Esophagus squamous epithelium (tissue), 5 donors: ENCODE results near the gene IP6K3. TPM values are rescaled to one million over a fixed set of nuclear protein-coding genes. Genes with fewer than 3 reads are reported as not detected.

Source experiments
- DNase-seq: peaks from one replicate; lab custom pipeline; 2025; lab: John Stamatoyannopoulos, UW
- H3K27ac ChIP-seq, 4 donors: fragments of 200-600 bp; sonication (generic); one replicate each; pipeline ENCODE4 v1.5.1; 2016 to 2019; ENCODE audit warnings: mild to moderate bottlenecking in 1 of 4
- H3K27me3 ChIP-seq, 4 donors: fragments of 200-600 bp; sonication (generic); 1 replicate in 3 of 4; 2 replicates in 1 of 4; pipeline versions ENCODE4 v1.5.1 to v1.6.0; 2017 to 2021; ENCODE audit warnings: antibody characterized with exemption in 1 of 4
- H3K36me3 ChIP-seq, 3 donors: fragments of 200-600 bp; sonication (generic); one replicate each; pipeline ENCODE4 v1.5.1; 2016 to 2019
- H3K4me1 ChIP-seq, 3 donors: fragments of 200-600 bp; sonication (generic); one replicate each; pipeline ENCODE4 v1.5.1; 2017 to 2019
- H3K4me3 ChIP-seq, 4 donors: fragments of 200-600 bp; sonication (generic); 1 replicate in 3 of 4; 2 replicates in 1 of 4; pipeline ENCODE4 v1.5.1; 2016 to 2019; ENCODE audit warnings: mild to moderate bottlenecking in 2 of 4, moderate library complexity in 1 of 4
- H3K9me3 ChIP-seq, 3 donors: fragments of 200-600 bp; sonication (generic); one replicate each; pipeline ENCODE4 v1.5.1; 2016 to 2019
- CTCF ChIP-seq, 6 experiments: fragments of 450-650 bp in 4 of 6; fragments of 200-600 bp in 2 of 6; sonication (generic) in 2 of 6; IDR thresholded peaks; one replicate each; pipeline ENCODE4 v1.5.1; 2016 to 2019; ENCODE audit warnings: antibody characterized with exemption in 6 of 6, mild to moderate bottlenecking in 4 of 6, moderate library complexity in 4 of 6
- POLR2A ChIP-seq, 4 donors: fragments of 450-650 bp; IDR thresholded peaks; one replicate each; pipeline ENCODE4 v1.6.1; 2017; ENCODE audit warnings: antibody characterized with exemption in 4 of 4, mild to moderate bottlenecking in 4 of 4, moderate library complexity in 3 of 4
- WGBS, 2 donors: methylation state at CpG; one replicate each; pipeline ENCODE4 v1.1.5; 2018; 5-methylcytosine and 5-hydroxymethylcytosine counted together
- intact Hi-C: fragments of 100-400 bp; cut with DNase I; formaldehyde crosslinking; loops from one replicate; pipeline ENCODE4 v1.15.0; 2022
- total RNA-seq, 4 donors: library from RNA; depleted of rRNA; stranded (reverse); fragments of >200 nt; gene quantifications; one replicate each; pipeline ENCODE4 v1.1.0, GENCODE V29; 2016
- donor health status: DM: yes; HTN: yes; CAD: no.

The IP6K3 gene
- total RNA-seq, 4 donors from 2014 or later, result 0.75 to 5.5 (median 1.7) TPM; not detected in 1

GRCh38 chr6:33732817-33733708 is 13.6 kb downstream of the IP6K3 start:
- no peak for DNase-seq
- H3K36me3 ChIP-seq, result peaks cover 0 to 4% (median 0%) of the 10 kb centered on the region in 3 donors
- no peak overlapping the region for H3K4me3 ChIP-seq
- no peaks in the 10 kb centered on the region for H3K27me3 ChIP-seq
- no peak for TF ChIP-seq POLR2A (IDR thresholded peaks at IDR 0.05)
- TF ChIP-seq CTCF (IDR thresholded peaks at IDR 0.05), result no peak
- intact Hi-C loops, result no loop called here
- WGBS, 2 donors, result 74 to 94% methylated on average over 4 to 11 of the region's 13 CpGs
- no peaks in the 10 kb centered on the region for H3K9me3 ChIP-seq
- peak overlapping the region; percentile 24 to 73 (median 50) for H3K27ac ChIP-seq
- peaks cover 0 to 17% (median 0%) of the 10 kb centered on the region in 3 donors for H3K4me1 ChIP-seq

GRCh38 chr6:33732385-33732784 is 14.3 kb downstream of the IP6K3 start:
- 79 to 100% methylated on average over 2 to 5 of the region's 6 CpGs for WGBS, 2 donors
- peak overlapping the region; percentile 24 to 73 (median 50) for H3K27ac ChIP-seq
- DNase-seq, result no peak
- H3K4me3 ChIP-seq, result no peak overlapping the region
- H3K27me3 ChIP-seq, result peaks cover 0 to 1% (median 0%) of the 10 kb centered on the region in 4 donors
- peaks cover 0 to 4% (median 0%) of the 10 kb centered on the region in 3 donors for H3K36me3 ChIP-seq
- TF ChIP-seq CTCF (IDR thresholded peaks at IDR 0.05), result no peak
- TF ChIP-seq POLR2A (IDR thresholded peaks at IDR 0.05), result no peak
- intact Hi-C loops, result no loop called here
- no peaks in the 10 kb centered on the region for H3K9me3 ChIP-seq
- peaks cover 0 to 17% (median 0%) of the 10 kb centered on the region in 3 donors for H3K4me1 ChIP-seq

- intact Hi-C loops, result no loop called here
- TF ChIP-seq CTCF (IDR thresholded peaks at IDR 0.05) (no peak), POLR2A (IDR thresholded peaks at IDR 0.05) (no peak)
- H3K9me3 ChIP-seq, result no peaks in the 10 kb centered on the region
- peak overlapping the region; percentile 24 to 73 (median 68) for H3K27ac ChIP-seq
- 66 to 73% methylated on average over 6 of the region's 9 CpGs for WGBS, 2 donors
- peaks cover 0 to 7% (median 0%) of the 10 kb centered on the region in 4 donors for H3K27me3 ChIP-seq
- H3K36me3 ChIP-seq, result peaks cover 0 to 4% (median 0%) of the 10 kb centered on the region in 3 donors
- no peak overlapping the region for H3K4me3 ChIP-seq
- peaks cover 0 to 17% (median 0%) of the 10 kb centered on the region in 3 donors for H3K4me1 ChIP-seq
- DNase-seq, result no peak
Measured at GRCh38 chr6:33731751-33732282, 14.9 kb downstream of the IP6K3 start.

GRCh38 chr6:33731035-33731434 is 15.7 kb downstream of the IP6K3 start:
- intact Hi-C loops, result no loop called here

More at GRCh38 chr6:33731035-33731434, 15.7 kb downstream of the IP6K3 start:
- WGBS, 2 donors, result 88% methylated on average over 1 of the region's 7 CpGs; no CpG with 5 or more reads in 1 of the 2 donors
- Histone ChIP-seq H3K4me3 (no peak overlapping the region), H3K4me1 (peaks cover 0 to 17% (median 0%) of the 10 kb centered on the region in 3 donors), H3K36me3 (peaks cover 0 to 4% (median 0%) of the 10 kb centered on the region in 3 donors), H3K27me3 (peaks cover 0 to 7% (median 0%) of the 10 kb centered on the region in 4 donors), H3K27ac (peak overlapping the region; percentile 24 to 73 (median 68)), H3K9me3 (no peaks in the 10 kb centered on the region)
- DNase-seq, result no peak
- TF ChIP-seq CTCF (IDR thresholded peaks at IDR 0.05), result no peak
- peak in 1 of 4 donors; percentile 21 for TF ChIP-seq POLR2A (IDR thresholded peaks at IDR 0.05)
